Measurements from ENCODE around the gene SLC6A16. TPM values are rescaled to one million over a fixed set of nuclear protein-coding genes. Genes with fewer than 3 reads are reported as not detected.
"Not testable (repeated sequence)": the region's sequence is repeated elsewhere in the genome, so short reads cannot be mapped to it uniquely, and the experiment has no call there.

SLC6A16 gene
- total RNA-seq, 1 experiment from 2014 or later: not detected

DNA sequence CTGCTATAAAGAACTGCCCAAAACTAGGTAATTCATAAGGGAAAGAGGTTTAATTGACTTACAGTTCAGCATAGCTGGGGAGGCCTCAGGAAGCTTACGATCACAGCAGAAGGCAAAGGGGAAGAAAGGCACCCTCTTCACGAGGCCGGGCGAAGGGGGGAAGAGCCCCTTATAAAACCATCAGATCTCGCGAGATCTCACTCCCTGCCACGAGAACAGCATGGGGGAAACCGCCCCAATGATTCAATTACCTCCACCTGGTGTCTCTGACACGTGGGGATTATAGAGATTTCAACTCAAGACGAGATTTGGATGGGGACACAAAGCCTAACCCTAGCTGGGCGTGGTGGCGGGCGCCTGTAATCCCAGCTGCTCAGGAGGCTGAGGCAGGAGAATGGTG is 42.8 kb downstream of the SLC6A16 start:
- Mint-ChIP-seq H3K27me3 (ENCODE audit: insufficient read depth, unreplicated experiment) (no peaks in the 10 kb centered on the region), H3K27ac (ENCODE audit: low read depth, unreplicated experiment) (no peak overlapping the region), H3K9me3 (ENCODE audit: unreplicated experiment) (no peaks in the 10 kb centered on the region), H3K4me3 (ENCODE audit: unreplicated experiment) (no peak overlapping the region), H3K36me3 (ENCODE audit: insufficient read depth, unreplicated experiment) (no peaks in the 10 kb centered on the region), H3K4me1 (ENCODE audit: insufficient read depth, unreplicated experiment) (no peaks in the 10 kb centered on the region)
- intact Hi-C loops (cut with micrococcal nuclease): no loop called here
- TF ChIP-seq, protein P1, sequence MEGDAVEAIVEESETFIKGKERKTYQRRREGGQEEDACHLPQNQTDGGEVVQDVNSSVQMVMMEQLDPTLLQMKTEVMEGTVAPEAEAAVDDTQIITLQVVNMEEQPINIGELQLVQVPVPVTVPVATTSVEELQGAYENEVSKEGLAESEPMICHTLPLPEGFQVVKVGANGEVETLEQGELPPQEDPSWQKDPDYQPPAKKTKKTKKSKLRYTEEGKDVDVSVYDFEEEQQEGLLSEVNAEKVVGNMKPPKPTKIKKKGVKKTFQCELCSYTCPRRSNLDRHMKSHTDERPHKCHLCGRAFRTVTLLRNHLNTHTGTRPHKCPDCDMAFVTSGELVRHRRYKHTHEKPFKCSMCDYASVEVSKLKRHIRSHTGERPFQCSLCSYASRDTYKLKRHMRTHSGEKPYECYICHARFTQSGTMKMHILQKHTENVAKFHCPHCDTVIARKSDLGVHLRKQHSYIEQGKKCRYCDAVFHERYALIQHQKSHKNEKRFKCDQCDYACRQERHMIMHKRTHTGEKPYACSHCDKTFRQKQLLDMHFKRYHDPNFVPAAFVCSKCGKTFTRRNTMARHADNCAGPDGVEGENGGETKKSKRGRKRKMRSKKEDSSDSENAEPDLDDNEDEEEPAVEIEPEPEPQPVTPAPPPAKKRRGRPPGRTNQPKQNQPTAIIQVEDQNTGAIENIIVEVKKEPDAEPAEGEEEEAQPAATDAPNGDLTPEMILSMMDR (IDR thresholded peaks at IDR 0.05; ENCODE audit: unreplicated experiment): no peak
- ChIA-PET POLR2A (interaction anchor here (1.4 kb wide), 1 partner anchor 9 kb away, joined by 6 read pairs; no protein-coding TSS in a partner anchor), CTCF (interaction anchor here (1.1 kb wide), 1 partner anchor 56 kb away, joined by 3 read pairs; no protein-coding TSS in a partner anchor)
- no TSS peak for BruUV-seq (replicated peaks)
- no peak for DNase-seq (ENCODE audit: unreplicated experiment)

DNA sequence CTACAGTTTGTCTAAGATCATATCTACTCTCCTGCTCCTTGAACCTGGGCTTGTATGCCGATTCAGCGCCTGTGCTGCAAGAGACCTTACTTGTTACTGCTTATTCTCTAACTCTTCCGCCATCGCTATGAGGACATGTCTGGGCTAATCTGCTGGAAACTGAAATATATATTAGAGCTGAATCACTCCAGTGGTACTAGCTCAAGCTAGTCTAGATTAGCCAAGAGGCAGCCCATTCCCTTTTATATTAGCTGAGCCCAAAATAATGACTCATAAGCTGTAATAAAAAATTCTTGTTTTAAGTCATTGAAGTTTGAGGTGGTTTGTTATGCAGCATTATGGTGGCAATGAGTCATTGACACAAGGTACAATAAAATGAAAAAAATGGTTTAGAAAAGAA is 52.8 kb downstream of the SLC6A16 start:
- no peaks in the 10 kb centered on the region for H3K36me3 Mint-ChIP-seq (ENCODE audit: insufficient read depth, unreplicated experiment)
- DNase-seq (ENCODE audit: unreplicated experiment): peak; percentile 92
- POLR2A ChIA-PET: interaction anchor here (0.7 to 2.6 kb wide), 12 partner anchors 10 to 404 kb away, joined by 3 to 6 read pairs (median 3); partner anchors contain the start of genes PIH1D1 and RPL13A
- no peaks in the 10 kb centered on the region for H3K9me3 Mint-ChIP-seq (ENCODE audit: unreplicated experiment)
- H3K27me3 Mint-ChIP-seq (ENCODE audit: insufficient read depth, unreplicated experiment): no peaks in the 10 kb centered on the region
- CTCF ChIA-PET: interaction anchor here (0.5 to 1.6 kb wide), 5 partner anchors 29 to 651 kb away, joined by 3 to 5 read pairs (median 4); no protein-coding TSS in a partner anchor
- H3K4me1 Mint-ChIP-seq (ENCODE audit: insufficient read depth, unreplicated experiment): peaks cover 13% of the 10 kb centered on the region
- intact Hi-C loops (cut with micrococcal nuclease): no loop called here
- TF ChIP-seq, protein P1 (IDR thresholded peaks at IDR 0.05; ENCODE audit: unreplicated experiment): no peak
- peak overlapping the region; percentile 90 for H3K27ac Mint-ChIP-seq (ENCODE audit: low read depth, unreplicated experiment)
- BruUV-seq (replicated peaks): no TSS peak
- H3K4me3 Mint-ChIP-seq (ENCODE audit: unreplicated experiment): peak overlapping the region; percentile 7

- Mint-ChIP-seq H3K4me3 (ENCODE audit: unreplicated experiment) (no peak overlapping the region), H3K9me3 (ENCODE audit: unreplicated experiment) (no peaks in the 10 kb centered on the region), H3K4me1 (ENCODE audit: insufficient read depth, unreplicated experiment) (peaks cover 13% of the 10 kb centered on the region), H3K27me3 (ENCODE audit: insufficient read depth, unreplicated experiment) (no peaks in the 10 kb centered on the region), H3K36me3 (ENCODE audit: insufficient read depth, unreplicated experiment) (no peaks in the 10 kb centered on the region), H3K27ac (ENCODE audit: low read depth, unreplicated experiment) (peak overlapping the region; percentile 90)
- intact Hi-C loops (cut with micrococcal nuclease): no loop called here
- ChIA-PET CTCF (interaction anchor here (1.6 kb wide), 1 partner anchor 173 kb away, joined by 5 read pairs; no protein-coding TSS in a partner anchor), POLR2A (interaction anchor here (0.8 to 1.9 kb wide), 4 partner anchors 9 to 217 kb away, joined by 3 to 5 read pairs (median 4); partner anchors contain the start of gene RPL13A)
- no TSS peak for BruUV-seq (replicated peaks)
- DNase-seq (ENCODE audit: unreplicated experiment): peak; percentile 49
- TF ChIP-seq, protein P1 (IDR thresholded peaks at IDR 0.05; ENCODE audit: unreplicated experiment): no peak
Observed at GRCh38 chr19:49271080-49271753, 53.8 kb downstream of the SLC6A16 start.

DNA sequence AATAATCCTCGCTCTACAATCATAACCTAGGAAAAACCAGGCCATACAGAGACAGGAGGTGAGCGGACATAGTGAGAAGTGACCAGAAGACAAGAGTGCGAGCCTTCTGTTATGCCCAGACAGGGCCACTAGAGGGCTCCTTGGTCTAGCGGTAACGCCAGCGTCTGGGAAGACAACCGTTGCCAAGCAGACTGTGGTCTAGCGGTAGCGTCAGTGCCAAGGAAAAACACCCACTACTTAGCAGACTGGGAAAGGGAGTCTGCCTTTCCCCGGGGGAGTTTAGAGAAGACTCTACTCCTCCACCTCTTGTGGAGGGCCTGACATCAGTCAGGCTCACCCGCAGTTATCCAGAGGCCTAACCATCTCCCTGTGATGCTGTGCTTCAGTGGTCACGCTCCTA is 58.6 kb downstream of the SLC6A16 start:
- intact Hi-C loops (cut with micrococcal nuclease): loop anchor here (1.0 kb wide), 4 partner anchors 35 to 177 kb away; no protein-coding TSS in a partner anchor
- H3K27ac Mint-ChIP-seq (ENCODE audit: low read depth, unreplicated experiment); POLR2A ChIA-PET; H3K4me1 Mint-ChIP-seq (ENCODE audit: insufficient read depth, unreplicated experiment); H3K4me3 Mint-ChIP-seq (ENCODE audit: unreplicated experiment); H3K9me3 Mint-ChIP-seq (ENCODE audit: unreplicated experiment); BruUV-seq (replicated peaks); H3K27me3 Mint-ChIP-seq (ENCODE audit: insufficient read depth, unreplicated experiment); H3K36me3 Mint-ChIP-seq (ENCODE audit: insufficient read depth, unreplicated experiment): not testable (repeated sequence)
- TF ChIP-seq, protein P1 (IDR thresholded peaks at IDR 0.05; ENCODE audit: unreplicated experiment): peak; percentile 53
- CTCF ChIA-PET: interaction anchor here (0.8 to 1.8 kb wide), 5 partner anchors 38 to 178 kb away, joined by 3 to 9 read pairs (median 5); no protein-coding TSS in a partner anchor
- peak; percentile 63 for DNase-seq (ENCODE audit: unreplicated experiment)
